WTC11 (cell line): Measurements from ENCODE around the gene GRK6. TPM values are rescaled to one million over a fixed set of nuclear protein-coding genes. Genes with fewer than 3 reads are reported as not detected.

Experiments used
- CREB1 ChIP-seq: sonication (generic); formaldehyde crosslinking; IDR thresholded peaks from 2 replicates; pipeline ENCODE4 v1.8.0; 2023; ENCODE audit warnings: mild to moderate bottlenecking, missing genetic modification reagents
- ELF4 ChIP-seq: sonication (generic); formaldehyde crosslinking; IDR thresholded peaks from 2 replicates; pipeline ENCODE4 v1.8.1; 2022; ENCODE audit warnings: low read depth, mild to moderate bottlenecking, moderate library complexity, missing genetic modification reagents
- EMX1 ChIP-seq: fragments of 250-450 bp; sonication (Bioruptor Pico); IDR thresholded peaks from 2 replicates; pipeline ENCODE4 v1.8.0; 2021; ENCODE audit warnings: mild to moderate bottlenecking
- NFYB ChIP-seq: sonication (generic); formaldehyde crosslinking; conservative IDR thresholded peaks from 2 replicates; pipeline ENCODE4 v1.8.0; 2022; ENCODE audit warnings: low read depth, missing genetic modification reagents
- NR2C2 ChIP-seq: sonication (generic); formaldehyde crosslinking; IDR thresholded peaks from 2 replicates; pipeline ENCODE4 v1.8.0; 2022; ENCODE audit warnings: mild to moderate bottlenecking, missing genetic modification reagents
- PRRX2 ChIP-seq: fragments of 250-450 bp; sonication (Bioruptor Pico); IDR thresholded peaks from 2 replicates; pipeline ENCODE4 v1.8.0; 2021; ENCODE audit warnings: mild to moderate bottlenecking
- TEAD1 ChIP-seq: sonication (generic); formaldehyde crosslinking; IDR thresholded peaks from 2 replicates; pipeline ENCODE4 v1.8.0; 2022; ENCODE audit warnings: mild to moderate bottlenecking, missing genetic modification reagents
- ZNF263 ChIP-seq: sonication (generic); formaldehyde crosslinking; IDR thresholded peaks from 2 replicates; pipeline ENCODE4 v1.8.1; 2022; ENCODE audit warnings: low read depth, mild to moderate bottlenecking, moderate library complexity, missing genetic modification reagents
- total RNA-seq: library from RNA; stranded (reverse); gene quantifications from 3 replicates; pipeline ENCODE4 v1.2.3, GENCODE V29; 2021
- TF ChIP-seq, protein P1 (sequence below): sonication (generic); formaldehyde crosslinking; IDR thresholded peaks from 2 replicates; pipeline ENCODE4 v1.8.0; 2022; ENCODE audit warnings: missing genetic modification reagents
- TF ChIP-seq, protein P2 (sequence below): sonication (generic); formaldehyde crosslinking; IDR thresholded peaks from 2 replicates; pipeline ENCODE4 v1.8.1; 2022; ENCODE audit warnings: low read depth, missing genetic modification reagents, borderline replicate concordance
- TF ChIP-seq, protein P3 (sequence below): sonication (generic); formaldehyde crosslinking; conservative IDR thresholded peaks from 2 replicates; pipeline ENCODE4 v1.8.1; 2023; ENCODE audit warnings: mild to moderate bottlenecking, low read depth, missing genetic modification reagents, moderate library complexity
- TF ChIP-seq, protein P4 (sequence below): sonication (generic); formaldehyde crosslinking; IDR thresholded peaks from 2 replicates; pipeline ENCODE4 v1.8.0; 2022; ENCODE audit warnings: mild to moderate bottlenecking, missing genetic modification reagents
- TF ChIP-seq, protein P5 (sequence below): sonication (generic); formaldehyde crosslinking; IDR thresholded peaks from 2 replicates; pipeline ENCODE4 v1.8.1; 2023; ENCODE audit warnings: mild to moderate bottlenecking, moderate library complexity, missing genetic modification reagents
- TF ChIP-seq, protein P6 (sequence below): sonication (generic); formaldehyde crosslinking; IDR thresholded peaks from 2 replicates; pipeline ENCODE4 v1.8.0; 2023; ENCODE audit warnings: mild to moderate bottlenecking, missing genetic modification reagents

The GRK6 gene
- total RNA-seq, 1 experiment from 2014 or later, result 69.2 TPM

DNA sequence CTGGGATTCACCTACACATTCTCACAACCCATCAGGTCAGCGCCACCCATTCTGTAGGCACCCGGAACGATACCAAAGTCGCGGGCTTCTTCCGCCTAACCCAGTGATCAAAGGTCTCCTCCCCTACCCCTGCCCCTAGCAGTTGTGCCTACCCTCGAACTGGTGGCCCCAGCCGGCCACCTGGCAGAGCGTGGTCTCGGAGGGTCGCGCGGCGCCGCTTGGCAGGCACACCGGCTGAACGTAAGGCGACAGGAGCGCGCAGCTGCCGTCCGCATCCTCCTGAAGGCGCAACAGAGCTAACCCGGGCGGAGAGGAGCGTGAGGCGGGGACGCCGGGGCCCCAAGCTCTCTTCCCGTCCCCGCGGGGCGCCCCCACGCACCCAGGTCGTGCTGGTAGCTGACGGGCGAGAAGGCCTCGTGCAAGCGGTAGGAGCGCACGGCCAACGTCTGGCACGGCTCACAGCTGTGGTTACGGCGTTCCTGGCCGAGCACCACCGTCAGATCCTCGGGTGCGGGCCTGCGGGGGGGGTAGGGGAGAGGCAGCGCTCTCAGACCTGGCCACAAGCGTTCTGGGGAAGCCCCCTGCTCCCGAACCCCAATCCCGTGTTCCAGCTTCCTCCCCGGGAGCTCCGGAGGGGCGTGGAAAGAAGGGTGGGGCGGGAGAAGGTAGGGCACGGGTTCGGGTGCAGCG, 23.2 kb upstream of the GRK6 start (continued):
- TF ChIP-seq, protein P1, sequence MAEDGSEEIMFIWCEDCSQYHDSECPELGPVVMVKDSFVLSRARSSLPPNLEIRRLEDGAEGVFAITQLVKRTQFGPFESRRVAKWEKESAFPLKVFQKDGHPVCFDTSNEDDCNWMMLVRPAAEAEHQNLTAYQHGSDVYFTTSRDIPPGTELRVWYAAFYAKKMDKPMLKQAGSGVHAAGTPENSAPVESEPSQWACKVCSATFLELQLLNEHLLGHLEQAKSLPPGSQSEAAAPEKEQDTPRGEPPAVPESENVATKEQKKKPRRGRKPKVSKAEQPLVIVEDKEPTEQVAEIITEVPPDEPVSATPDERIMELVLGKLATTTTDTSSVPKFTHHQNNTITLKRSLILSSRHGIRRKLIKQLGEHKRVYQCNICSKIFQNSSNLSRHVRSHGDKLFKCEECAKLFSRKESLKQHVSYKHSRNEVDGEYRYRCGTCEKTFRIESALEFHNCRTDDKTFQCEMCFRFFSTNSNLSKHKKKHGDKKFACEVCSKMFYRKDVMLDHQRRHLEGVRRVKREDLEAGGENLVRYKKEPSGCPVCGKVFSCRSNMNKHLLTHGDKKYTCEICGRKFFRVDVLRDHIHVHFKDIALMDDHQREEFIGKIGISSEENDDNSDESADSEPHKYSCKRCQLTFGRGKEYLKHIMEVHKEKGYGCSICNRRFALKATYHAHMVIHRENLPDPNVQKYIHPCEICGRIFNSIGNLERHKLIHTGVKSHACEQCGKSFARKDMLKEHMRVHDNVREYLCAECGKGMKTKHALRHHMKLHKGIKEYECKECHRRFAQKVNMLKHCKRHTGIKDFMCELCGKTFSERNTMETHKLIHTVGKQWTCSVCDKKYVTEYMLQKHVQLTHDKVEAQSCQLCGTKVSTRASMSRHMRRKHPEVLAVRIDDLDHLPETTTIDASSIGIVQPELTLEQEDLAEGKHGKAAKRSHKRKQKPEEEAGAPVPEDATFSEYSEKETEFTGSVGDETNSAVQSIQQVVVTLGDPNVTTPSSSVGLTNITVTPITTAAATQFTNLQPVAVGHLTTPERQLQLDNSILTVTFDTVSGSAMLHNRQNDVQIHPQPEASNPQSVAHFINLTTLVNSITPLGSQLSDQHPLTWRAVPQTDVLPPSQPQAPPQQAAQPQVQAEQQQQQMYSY (CRISPR knock-in tag), result peak; percentile 40; the same call in 1 of the 2 replicates
- TF ChIP-seq CREB1 (no peak), PRRX2 (CRISPR knock-in tag) (no peak), ZNF263 (0 out of 2 replicates have a peak, but pooled peaks have one; percentile 53), NR2C2 (CRISPR knock-in tag) (no peak), NFYB (CRISPR knock-in tag) (no peak), EMX1 (no peak), ELF4 (CRISPR knock-in tag) (no peak), TEAD1 (CRISPR knock-in tag) (no peak)
- TF ChIP-seq, protein P2, sequence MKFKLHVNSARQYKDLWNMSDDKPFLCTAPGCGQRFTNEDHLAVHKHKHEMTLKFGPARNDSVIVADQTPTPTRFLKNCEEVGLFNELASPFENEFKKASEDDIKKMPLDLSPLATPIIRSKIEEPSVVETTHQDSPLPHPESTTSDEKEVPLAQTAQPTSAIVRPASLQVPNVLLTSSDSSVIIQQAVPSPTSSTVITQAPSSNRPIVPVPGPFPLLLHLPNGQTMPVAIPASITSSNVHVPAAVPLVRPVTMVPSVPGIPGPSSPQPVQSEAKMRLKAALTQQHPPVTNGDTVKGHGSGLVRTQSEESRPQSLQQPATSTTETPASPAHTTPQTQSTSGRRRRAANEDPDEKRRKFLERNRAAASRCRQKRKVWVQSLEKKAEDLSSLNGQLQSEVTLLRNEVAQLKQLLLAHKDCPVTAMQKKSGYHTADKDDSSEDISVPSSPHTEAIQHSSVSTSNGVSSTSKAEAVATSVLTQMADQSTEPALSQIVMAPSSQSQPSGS (CRISPR knock-in tag), result no peak
- TF ChIP-seq, protein P3, sequence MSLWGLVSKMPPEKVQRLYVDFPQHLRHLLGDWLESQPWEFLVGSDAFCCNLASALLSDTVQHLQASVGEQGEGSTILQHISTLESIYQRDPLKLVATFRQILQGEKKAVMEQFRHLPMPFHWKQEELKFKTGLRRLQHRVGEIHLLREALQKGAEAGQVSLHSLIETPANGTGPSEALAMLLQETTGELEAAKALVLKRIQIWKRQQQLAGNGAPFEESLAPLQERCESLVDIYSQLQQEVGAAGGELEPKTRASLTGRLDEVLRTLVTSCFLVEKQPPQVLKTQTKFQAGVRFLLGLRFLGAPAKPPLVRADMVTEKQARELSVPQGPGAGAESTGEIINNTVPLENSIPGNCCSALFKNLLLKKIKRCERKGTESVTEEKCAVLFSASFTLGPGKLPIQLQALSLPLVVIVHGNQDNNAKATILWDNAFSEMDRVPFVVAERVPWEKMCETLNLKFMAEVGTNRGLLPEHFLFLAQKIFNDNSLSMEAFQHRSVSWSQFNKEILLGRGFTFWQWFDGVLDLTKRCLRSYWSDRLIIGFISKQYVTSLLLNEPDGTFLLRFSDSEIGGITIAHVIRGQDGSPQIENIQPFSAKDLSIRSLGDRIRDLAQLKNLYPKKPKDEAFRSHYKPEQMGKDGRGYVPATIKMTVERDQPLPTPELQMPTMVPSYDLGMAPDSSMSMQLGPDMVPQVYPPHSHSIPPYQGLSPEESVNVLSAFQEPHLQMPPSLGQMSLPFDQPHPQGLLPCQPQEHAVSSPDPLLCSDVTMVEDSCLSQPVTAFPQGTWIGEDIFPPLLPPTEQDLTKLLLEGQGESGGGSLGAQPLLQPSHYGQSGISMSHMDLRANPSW (CRISPR knock-in tag), result no peak
- TF ChIP-seq, protein P4, sequence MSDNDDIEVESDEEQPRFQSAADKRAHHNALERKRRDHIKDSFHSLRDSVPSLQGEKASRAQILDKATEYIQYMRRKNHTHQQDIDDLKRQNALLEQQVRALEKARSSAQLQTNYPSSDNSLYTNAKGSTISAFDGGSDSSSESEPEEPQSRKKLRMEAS, result no peak
- TF ChIP-seq, protein P5, sequence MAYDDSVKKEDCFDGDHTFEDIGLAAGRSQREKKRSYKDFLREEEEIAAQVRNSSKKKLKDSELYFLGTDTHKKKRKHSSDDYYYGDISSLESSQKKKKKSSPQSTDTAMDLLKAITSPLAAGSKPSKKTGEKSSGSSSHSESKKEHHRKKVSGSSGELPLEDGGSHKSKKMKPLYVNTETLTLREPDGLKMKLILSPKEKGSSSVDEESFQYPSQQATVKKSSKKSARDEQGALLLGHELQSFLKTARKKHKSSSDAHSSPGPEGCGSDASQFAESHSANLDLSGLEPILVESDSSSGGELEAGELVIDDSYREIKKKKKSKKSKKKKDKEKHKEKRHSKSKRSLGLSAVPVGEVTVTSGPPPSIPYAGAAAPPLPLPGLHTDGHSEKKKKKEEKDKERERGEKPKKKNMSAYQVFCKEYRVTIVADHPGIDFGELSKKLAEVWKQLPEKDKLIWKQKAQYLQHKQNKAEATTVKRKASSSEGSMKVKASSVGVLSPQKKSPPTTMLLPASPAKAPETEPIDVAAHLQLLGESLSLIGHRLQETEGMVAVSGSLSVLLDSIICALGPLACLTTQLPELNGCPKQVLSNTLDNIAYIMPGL (CRISPR knock-in tag), result peak; percentile 20; the same call in 1 of the 2 replicates
- TF ChIP-seq, protein P6, sequence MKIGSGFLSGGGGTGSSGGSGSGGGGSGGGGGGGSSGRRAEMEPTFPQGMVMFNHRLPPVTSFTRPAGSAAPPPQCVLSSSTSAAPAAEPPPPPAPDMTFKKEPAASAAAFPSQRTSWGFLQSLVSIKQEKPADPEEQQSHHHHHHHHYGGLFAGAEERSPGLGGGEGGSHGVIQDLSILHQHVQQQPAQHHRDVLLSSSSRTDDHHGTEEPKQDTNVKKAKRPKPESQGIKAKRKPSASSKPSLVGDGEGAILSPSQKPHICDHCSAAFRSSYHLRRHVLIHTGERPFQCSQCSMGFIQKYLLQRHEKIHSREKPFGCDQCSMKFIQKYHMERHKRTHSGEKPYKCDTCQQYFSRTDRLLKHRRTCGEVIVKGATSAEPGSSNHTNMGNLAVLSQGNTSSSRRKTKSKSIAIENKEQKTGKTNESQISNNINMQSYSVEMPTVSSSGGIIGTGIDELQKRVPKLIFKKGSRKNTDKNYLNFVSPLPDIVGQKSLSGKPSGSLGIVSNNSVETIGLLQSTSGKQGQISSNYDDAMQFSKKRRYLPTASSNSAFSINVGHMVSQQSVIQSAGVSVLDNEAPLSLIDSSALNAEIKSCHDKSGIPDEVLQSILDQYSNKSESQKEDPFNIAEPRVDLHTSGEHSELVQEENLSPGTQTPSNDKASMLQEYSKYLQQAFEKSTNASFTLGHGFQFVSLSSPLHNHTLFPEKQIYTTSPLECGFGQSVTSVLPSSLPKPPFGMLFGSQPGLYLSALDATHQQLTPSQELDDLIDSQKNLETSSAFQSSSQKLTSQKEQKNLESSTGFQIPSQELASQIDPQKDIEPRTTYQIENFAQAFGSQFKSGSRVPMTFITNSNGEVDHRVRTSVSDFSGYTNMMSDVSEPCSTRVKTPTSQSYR (CRISPR knock-in tag), result no peak
- TF ChIP-seq, all 79 proteins: peak for 9
